GM12878 (cell line): ENCODE results near the gene MARF1. TPM values are rescaled to one million over a fixed set of nuclear protein-coding genes. Genes with fewer than 3 reads are reported as not detected.

Experiments
- ATAC-seq: fragments of 200-7000 bp; cut with Tn5 transposase; 3 replicates; pipeline ENCODE4 v1.9.1; 2020; ENCODE audit warnings: mild to moderate bottlenecking, moderate library complexity
- BruUV-seq: library from RNA; stranded (reverse); fragments of 400-500 nt; replicated peaks from 2 replicates; lab custom pipeline; 2021; lab: Mats Ljungman, UMichigan
- CTCF ChIA-PET: fragments of 300-600 bp; sonication (Branson Sonifier 250); formaldehyde crosslinking; extraction: SDS; loops from one replicate; lab custom pipeline; 2021; ENCODE audit warnings: inconsistent platforms; lab: Yijun Ruan, JAX
- POLR2A ChIA-PET: fragments of 350-600 bp; formaldehyde crosslinking; extraction: SDS; loops from one replicate; lab custom pipeline; 2021; ENCODE audit warnings: inconsistent platforms; lab: Charles Lee
- RAD21 ChIA-PET: fragments of 300-600 bp; sonication (Branson Sonifier 250); formaldehyde crosslinking; loops from one replicate; lab custom pipeline; 2023; ENCODE audit warnings: antibody characterized with exemption; ENCODE audit not compliant: unreplicated experiment; lab: Charles Lee
- SMC1A ChIA-PET: fragments of 300-600 bp; sonication (Branson Sonifier 250); formaldehyde crosslinking; loops from one replicate; lab custom pipeline; 2023; ENCODE audit not compliant: unreplicated experiment, uncharacterized antibody; lab: Charles Lee
- DNase-seq: peaks from one replicate; pipeline ENCODE4 v3.0.0-alpha.2; 2011; ENCODE audit warnings: low read depth, low spot score
- FAIRE-seq: peaks from 3 replicates; lab custom pipeline; 2011; peaks lifted over from hg19 to GRCh38; lab: Jason Lieb, UNC
- H2AFZ ChIP-seq: 2 replicates; pipeline ENCODE4 v1.6.0; 2011; ENCODE audit warnings: low read depth, low read length, control low read depth; ENCODE audit not compliant: control insufficient read depth
- H3K27ac ChIP-seq: 2 replicates; pipeline ENCODE4 v1.5.1; 2011; ENCODE audit warnings: control low read depth; ENCODE audit not compliant: control insufficient read depth, insufficient read depth
- H3K27me3 ChIP-seq, 2 experiments: replicated peaks in 1 of 2; 2 replicates each; pipeline versions ENCODE4 v1.6.0 to v1.6.1; 2011; ENCODE audit warnings: low read length in 1 of 2; ENCODE audit not compliant: control insufficient read depth in 2 of 2, insufficient read depth in 2 of 2
- H3K36me3 ChIP-seq, 2 experiments: 2 replicates each; pipeline ENCODE4 v1.5.1; 2011; ENCODE audit warnings: low read length in 1 of 2; ENCODE audit not compliant: control insufficient read depth in 2 of 2, insufficient read depth in 2 of 2
- H3K4me1 ChIP-seq: 2 replicates; pipeline ENCODE4 v1.6.1; 2011; ENCODE audit warnings: mild to moderate bottlenecking, low read length, moderate library complexity, mixed read lengths; ENCODE audit not compliant: control insufficient read depth, insufficient read depth
- H3K4me2 ChIP-seq: 2 replicates; pipeline ENCODE4 v1.6.0; 2011; ENCODE audit warnings: control low read depth; ENCODE audit not compliant: control insufficient read depth, insufficient read depth
- H3K4me3 ChIP-seq: fragments of 200-600 bp; sonication (generic); 2 replicates; pipeline ENCODE4 v1.5.1; 2016
- H3K79me2 ChIP-seq: 2 replicates; pipeline ENCODE4 v1.6.0; 2011; ENCODE audit warnings: low read length; ENCODE audit not compliant: control insufficient read depth, insufficient read depth
- H3K9ac ChIP-seq: 2 replicates; pipeline ENCODE4 v1.8.0; 2011; ENCODE audit warnings: low read length, control low read depth, mixed read lengths; ENCODE audit not compliant: control insufficient read depth, insufficient read depth
- H3K9me3 ChIP-seq: replicated peaks from 3 replicates; pipeline ENCODE4 v1.5.1; 2011; ENCODE audit warnings: mild to moderate bottlenecking, low read length; ENCODE audit not compliant: control insufficient read depth, insufficient read depth
- H4K20me1 ChIP-seq: 2 replicates; pipeline ENCODE4 v1.6.0; 2011; ENCODE audit not compliant: control insufficient read depth, insufficient read depth
- ATF7 ChIP-seq: fragments of 450-650 bp; IDR thresholded peaks from 2 replicates; pipeline ENCODE4 v1.6.1; 2016; ENCODE audit warnings: low read depth, mild to moderate bottlenecking
- BMI1 ChIP-seq: fragments of 450-650 bp; IDR thresholded peaks from 2 replicates; pipeline ENCODE4 v1.6.1; 2016; ENCODE audit warnings: mild to moderate bottlenecking, moderate library complexity, borderline replicate concordance
- CHD4 ChIP-seq: fragments of 200-600 bp; sonication (generic); IDR thresholded peaks from 2 replicates; pipeline ENCODE4 v1.6.1; 2016; ENCODE audit warnings: mild to moderate bottlenecking
- DPF2 ChIP-seq: fragments of 450-650 bp; IDR thresholded peaks from 2 replicates; pipeline ENCODE4 v1.6.1; 2017; ENCODE audit warnings: mild to moderate bottlenecking
- FOXK2 ChIP-seq: fragments of 450-650 bp; IDR thresholded peaks from 2 replicates; pipeline ENCODE4 v1.6.1; 2017; ENCODE audit warnings: mild to moderate bottlenecking, moderate library complexity
- KLF5 ChIP-seq: fragments of 450-650 bp; IDR thresholded peaks from 2 replicates; pipeline ENCODE4 v1.6.1; 2014; ENCODE audit warnings: mild to moderate bottlenecking; ENCODE audit not compliant: partially characterized antibody
- NR2C1 ChIP-seq: fragments of 450-650 bp; IDR thresholded peaks from 2 replicates; pipeline ENCODE4 v1.6.1; 2017; ENCODE audit warnings: antibody characterized with exemption, mild to moderate bottlenecking, moderate library complexity
- POU2F2 ChIP-seq: IDR thresholded peaks from 3 replicates; pipeline ENCODE4 v1.6.1; 2011; ENCODE audit warnings: low read depth, mild to moderate bottlenecking, low read length, borderline replicate concordance
- RAD21 ChIP-seq: IDR thresholded peaks from 2 replicates; pipeline ENCODE4 v1.6.1; 2011; ENCODE audit warnings: mild to moderate bottlenecking, low read depth, low read length, moderate library complexity; ENCODE audit not compliant: insufficient read depth
- RFX5 ChIP-seq: IDR thresholded peaks from 2 replicates; pipeline ENCODE4 v1.6.1; 2011; ENCODE audit warnings: low read depth, low read length, improper control_type of control experiment
- SREBF1 ChIP-seq: IDR thresholded peaks from 2 replicates; pipeline ENCODE4 v1.6.1; 2012; ENCODE audit warnings: mild to moderate bottlenecking, low read length
- WGBS: methylation state at CpG from one replicate; pipeline ENCODE4 v1.1.6; 2016; ENCODE audit warnings: low lambda C conversion rate; ENCODE audit not compliant: insufficient replicate concordance, insufficient coverage; ENCODE audit errors: missing lambda C conversion rate; 5-methylcytosine and 5-hydroxymethylcytosine counted together
- in situ Hi-C: fragments of 300-500 bp; cut with MboI; formaldehyde crosslinking; loops from 9 replicates; pipeline ENCODE4 v1.14.3; 2018; ENCODE audit warnings: mixed read lengths
- intact Hi-C: fragments of 100-400 bp; cut with micrococcal nuclease; formaldehyde crosslinking; loops from one replicate; pipeline ENCODE4 v1.14.2; 2022; ENCODE audit not compliant: unreplicated experiment
- polyA plus RNA-seq, 11 experiments: library from polyadenylated mRNA; depleted of rRNA in 4 of 11; unstranded in 6 of 11; stranded (reverse) in 5 of 11; fragments of >200 nt; fragmentation: Nextera tagmentation in 4 of 11; fragmentation: Illumina TruSeq in 1 of 11; extraction: Ambion mirVana in 4 of 11; extraction: Trizol in 1 of 11; gene quantifications; 1 replicate in 1 of 11; 2 replicates in 10 of 11; pipeline versions ENCODE4 v1.2.1 to v1.2.3, GENCODE V29; 2011 to 2016; ENCODE audit warnings: inconsistent platforms in 2 of 11, missing spikeins in 2 of 11, low read depth in 1 of 11
- total RNA-seq, 4 experiments: library from RNA; depleted of rRNA in 3 of 4; stranded (reverse); fragments of >200 nt in 3 of 4; fragmentation: Illumina TruSeq in 1 of 4; extraction: Trizol in 1 of 4; gene quantifications; 2 replicates each; pipeline versions ENCODE4 v1.2.1 to v1.2.3, GENCODE V29; 2013 to 2021
- TF ChIP-seq, protein P1 (sequence below): IDR thresholded peaks from 2 replicates; pipeline ENCODE4 v1.6.1; 2012; ENCODE audit warnings: low read depth, low read length, improper control_type of control experiment
- TF ChIP-seq, protein P2 (sequence below): IDR thresholded peaks from 2 replicates; pipeline ENCODE4 v1.6.1; 2012; ENCODE audit warnings: low read depth, low read length, improper control_type of control experiment
- TF ChIP-seq, protein P3 (sequence below): IDR thresholded peaks from 2 replicates; pipeline ENCODE4 v1.6.1; 2012; ENCODE audit warnings: low read length, inconsistent platforms

The MARF1 gene
- total and polyA plus RNA-seq, 10 of the 15 experiments (the other 5 are each of a cell fraction or from before 2014, with no cell fraction given) = 4.5 to 40.1 (median 14.0) TPM

DNA sequence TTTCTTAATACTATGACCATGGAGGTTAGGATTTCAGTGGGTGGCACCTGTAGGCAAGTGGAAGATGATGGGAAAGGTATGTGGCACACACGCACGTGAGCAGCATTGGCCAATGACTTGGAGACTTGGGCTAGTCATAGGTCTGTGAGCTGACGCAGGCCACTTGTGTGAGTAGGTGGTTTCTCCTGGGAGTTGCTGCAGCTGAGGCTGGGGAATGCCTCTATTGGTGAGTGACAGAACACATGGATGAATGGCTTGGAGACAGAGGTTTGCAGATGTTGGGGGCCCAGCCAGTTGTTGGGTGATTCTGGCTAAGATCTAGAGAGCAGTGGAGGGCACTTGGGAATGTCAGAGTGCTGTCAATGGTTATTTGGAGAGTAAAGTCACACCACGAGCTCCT is 64.1 kb downstream of the MARF1 start:
- intact Hi-C loops = no loop called here
- H3K4me2 ChIP-seq = no peak overlapping the region
- no peaks in the 10 kb centered on the region for H3K36me3 ChIP-seq
- no peak overlapping the region for H3K27ac ChIP-seq
- ChIA-PET POLR2A (no interaction called here), RAD21 (no interaction called here), SMC1A (no interaction called here), CTCF (interaction anchor here (1.2 kb wide), 1 partner anchor 13 kb away, joined by 3 read pairs; no protein-coding TSS in a partner anchor)
- TF ChIP-seq NR2C1 (no peak), SREBF1 (no peak), BMI1 (no peak), RAD21 (no peak), ATF7 (no peak)
- ATAC-seq (no peak), DNase-seq (no peak), FAIRE-seq (no peak)
- no peaks in the 10 kb centered on the region; the same call in 2 of the 3 replicates for H3K9me3 ChIP-seq
- no peaks in the 10 kb centered on the region for H3K27me3 ChIP-seq
- in situ Hi-C loops = no loop called here
- no peaks in the 10 kb centered on the region for H4K20me1 ChIP-seq
- no peak overlapping the region for H2AFZ ChIP-seq
- H3K79me2 ChIP-seq = no peaks in the 10 kb centered on the region
- H3K9ac ChIP-seq = no peak overlapping the region
- BruUV-seq = no TSS peak
- no peaks in the 10 kb centered on the region for H3K4me1 ChIP-seq
- 34% methylated on average over 4 of the region's 4 CpGs for WGBS
- H3K4me3 ChIP-seq = no peak overlapping the region

DNA sequence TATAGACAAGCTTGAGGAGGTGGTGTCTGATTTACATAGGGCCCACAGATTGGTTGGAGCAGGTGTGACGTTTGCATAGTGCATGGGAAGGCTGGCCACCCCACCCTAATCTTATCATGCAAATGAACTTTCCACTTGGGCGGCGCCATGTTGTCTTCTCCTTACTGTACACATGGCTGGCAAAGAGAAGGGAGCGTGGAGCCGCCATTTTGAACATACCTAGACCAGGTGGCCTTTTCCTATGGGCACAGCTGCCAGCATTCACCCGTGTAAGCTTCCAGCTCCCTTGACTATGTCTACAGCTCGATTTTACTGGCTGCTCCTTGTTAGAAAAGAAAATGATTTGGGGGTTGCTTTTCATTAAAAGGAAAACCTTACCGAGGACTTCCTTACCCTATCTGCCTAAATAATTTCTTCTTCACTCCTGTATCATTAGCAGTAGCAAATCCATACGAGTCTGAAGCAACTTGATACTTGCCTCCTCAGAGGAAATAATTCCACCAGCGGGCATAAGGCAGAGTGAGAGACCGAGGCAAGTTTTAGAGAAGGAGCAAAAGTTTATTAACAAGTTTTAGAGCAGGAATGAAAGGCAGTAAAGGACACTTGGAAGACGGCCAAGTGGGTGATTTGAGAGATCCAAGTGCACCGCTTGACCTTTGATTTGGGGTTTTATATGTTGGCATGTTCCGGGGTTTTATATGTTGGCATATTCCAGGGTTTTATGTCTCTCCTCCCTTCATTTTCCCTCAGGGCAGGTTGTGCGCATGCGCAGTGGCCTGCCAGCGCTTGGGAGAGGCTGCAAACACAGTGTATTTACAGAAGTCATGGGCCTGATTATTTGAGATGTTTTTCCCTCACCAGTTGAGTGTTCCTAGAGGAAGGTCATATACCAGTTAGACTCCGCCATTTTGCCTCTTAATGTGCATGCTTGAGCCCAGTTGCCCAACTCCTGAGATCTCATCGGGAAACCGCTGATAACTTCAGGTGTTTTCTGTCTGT is 65.7 kb downstream of the MARF1 start:
- no peak overlapping the region for H3K4me3 ChIP-seq
- H3K4me1 ChIP-seq = no peaks in the 10 kb centered on the region
- WGBS = 67% methylated on average over 20 of the region's 20 CpGs
- H3K36me3 ChIP-seq = no peaks in the 10 kb centered on the region
- FAIRE-seq (no peak), ATAC-seq (no peak), DNase-seq (no peak)
- H3K9me3 ChIP-seq = peaks cover 6% of the 10 kb centered on the region; the same call in 1 of the 3 replicates
- in situ Hi-C loops = no loop called here
- H2AFZ ChIP-seq = no peak overlapping the region
- RAD21 ChIA-PET = no interaction called here
- no peak overlapping the region for H3K9ac ChIP-seq
- SMC1A ChIA-PET = interaction anchor here (0.6 kb wide), 1 partner anchor 10 kb away, joined by 3 read pairs; no protein-coding TSS in a partner anchor
- no peaks in the 10 kb centered on the region for H3K27me3 ChIP-seq
- intact Hi-C loops = no loop called here
- no peak overlapping the region for H3K27ac ChIP-seq
- BruUV-seq = no TSS peak
- no peak overlapping the region for H3K4me2 ChIP-seq
- CTCF ChIA-PET = no interaction called here
- no peaks in the 10 kb centered on the region for H4K20me1 ChIP-seq
- no peaks in the 10 kb centered on the region for H3K79me2 ChIP-seq
- POLR2A ChIA-PET = no interaction called here
- TF ChIP-seq RFX5 (no peak), CHD4 (no peak), KLF5 (no peak), POU2F2 (no peak), DPF2 (no peak), FOXK2 (no peak)
- TF ChIP-seq, protein P1, sequence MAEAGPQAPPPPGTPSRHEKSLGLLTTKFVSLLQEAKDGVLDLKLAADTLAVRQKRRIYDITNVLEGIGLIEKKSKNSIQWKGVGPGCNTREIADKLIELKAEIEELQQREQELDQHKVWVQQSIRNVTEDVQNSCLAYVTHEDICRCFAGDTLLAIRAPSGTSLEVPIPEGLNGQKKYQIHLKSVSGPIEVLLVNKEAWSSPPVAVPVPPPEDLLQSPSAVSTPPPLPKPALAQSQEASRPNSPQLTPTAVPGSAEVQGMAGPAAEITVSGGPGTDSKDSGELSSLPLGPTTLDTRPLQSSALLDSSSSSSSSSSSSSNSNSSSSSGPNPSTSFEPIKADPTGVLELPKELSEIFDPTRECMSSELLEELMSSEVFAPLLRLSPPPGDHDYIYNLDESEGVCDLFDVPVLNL = no peak
- TF ChIP-seq, protein P2, sequence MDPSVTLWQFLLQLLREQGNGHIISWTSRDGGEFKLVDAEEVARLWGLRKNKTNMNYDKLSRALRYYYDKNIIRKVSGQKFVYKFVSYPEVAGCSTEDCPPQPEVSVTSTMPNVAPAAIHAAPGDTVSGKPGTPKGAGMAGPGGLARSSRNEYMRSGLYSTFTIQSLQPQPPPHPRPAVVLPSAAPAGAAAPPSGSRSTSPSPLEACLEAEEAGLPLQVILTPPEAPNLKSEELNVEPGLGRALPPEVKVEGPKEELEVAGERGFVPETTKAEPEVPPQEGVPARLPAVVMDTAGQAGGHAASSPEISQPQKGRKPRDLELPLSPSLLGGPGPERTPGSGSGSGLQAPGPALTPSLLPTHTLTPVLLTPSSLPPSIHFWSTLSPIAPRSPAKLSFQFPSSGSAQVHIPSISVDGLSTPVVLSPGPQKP = no peak
- TF ChIP-seq, protein P3, sequence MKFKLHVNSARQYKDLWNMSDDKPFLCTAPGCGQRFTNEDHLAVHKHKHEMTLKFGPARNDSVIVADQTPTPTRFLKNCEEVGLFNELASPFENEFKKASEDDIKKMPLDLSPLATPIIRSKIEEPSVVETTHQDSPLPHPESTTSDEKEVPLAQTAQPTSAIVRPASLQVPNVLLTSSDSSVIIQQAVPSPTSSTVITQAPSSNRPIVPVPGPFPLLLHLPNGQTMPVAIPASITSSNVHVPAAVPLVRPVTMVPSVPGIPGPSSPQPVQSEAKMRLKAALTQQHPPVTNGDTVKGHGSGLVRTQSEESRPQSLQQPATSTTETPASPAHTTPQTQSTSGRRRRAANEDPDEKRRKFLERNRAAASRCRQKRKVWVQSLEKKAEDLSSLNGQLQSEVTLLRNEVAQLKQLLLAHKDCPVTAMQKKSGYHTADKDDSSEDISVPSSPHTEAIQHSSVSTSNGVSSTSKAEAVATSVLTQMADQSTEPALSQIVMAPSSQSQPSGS = no peak
